Osteocyte (in vitro differentiated cells): Measurements from ENCODE around the gene POU3F1. TPM values are rescaled to one million over a fixed set of nuclear protein-coding genes. Genes with fewer than 3 reads are reported as not detected.

Experiments
- DNase-seq: peaks from one replicate; pipeline ENCODE4 v3.0.0; 2021; ENCODE audit warnings: mixed read lengths; ENCODE audit not compliant: unreplicated experiment; ENCODE audit errors: extremely low spot score
- H3K27ac Mint-ChIP-seq: one replicate; pipeline ENCODE4 v1.8.0; 2021; ENCODE audit warnings: mild to moderate bottlenecking, mixed read lengths; ENCODE audit not compliant: unreplicated experiment
- H3K27me3 Mint-ChIP-seq: one replicate; pipeline ENCODE4 v1.8.0; 2021; ENCODE audit warnings: mixed read lengths; ENCODE audit not compliant: unreplicated experiment
- H3K36me3 Mint-ChIP-seq: one replicate; pipeline ENCODE4 v1.8.0; 2021; ENCODE audit warnings: mixed read lengths; ENCODE audit not compliant: unreplicated experiment
- H3K4me1 Mint-ChIP-seq: one replicate; pipeline ENCODE4 v1.8.0; 2021; ENCODE audit warnings: mixed read lengths; ENCODE audit not compliant: unreplicated experiment
- H3K4me3 Mint-ChIP-seq: one replicate; pipeline ENCODE4 v1.8.0; 2021; ENCODE audit warnings: mild to moderate bottlenecking, moderate library complexity, mixed read lengths; ENCODE audit not compliant: unreplicated experiment
- H3K9me3 Mint-ChIP-seq: one replicate; pipeline ENCODE4 v1.8.0; 2021; ENCODE audit warnings: mixed read lengths; ENCODE audit not compliant: unreplicated experiment
- total RNA-seq: library from RNA; stranded (reverse); gene quantifications from 2 replicates; pipeline ENCODE4 v1.2.1, GENCODE V29; 2021
- TF ChIP-seq, protein P1 (sequence below): fragments of 200-600 bp; sonication (generic); IDR thresholded peaks from 2 replicates; pipeline ENCODE4 v1.5.0; 2021; ENCODE audit warnings: antibody characterized with exemption, mild to moderate bottlenecking, moderate library complexity

Gene POU3F1
- total RNA-seq, 1 donor from 2014 or later = 1.8 TPM

DNA sequence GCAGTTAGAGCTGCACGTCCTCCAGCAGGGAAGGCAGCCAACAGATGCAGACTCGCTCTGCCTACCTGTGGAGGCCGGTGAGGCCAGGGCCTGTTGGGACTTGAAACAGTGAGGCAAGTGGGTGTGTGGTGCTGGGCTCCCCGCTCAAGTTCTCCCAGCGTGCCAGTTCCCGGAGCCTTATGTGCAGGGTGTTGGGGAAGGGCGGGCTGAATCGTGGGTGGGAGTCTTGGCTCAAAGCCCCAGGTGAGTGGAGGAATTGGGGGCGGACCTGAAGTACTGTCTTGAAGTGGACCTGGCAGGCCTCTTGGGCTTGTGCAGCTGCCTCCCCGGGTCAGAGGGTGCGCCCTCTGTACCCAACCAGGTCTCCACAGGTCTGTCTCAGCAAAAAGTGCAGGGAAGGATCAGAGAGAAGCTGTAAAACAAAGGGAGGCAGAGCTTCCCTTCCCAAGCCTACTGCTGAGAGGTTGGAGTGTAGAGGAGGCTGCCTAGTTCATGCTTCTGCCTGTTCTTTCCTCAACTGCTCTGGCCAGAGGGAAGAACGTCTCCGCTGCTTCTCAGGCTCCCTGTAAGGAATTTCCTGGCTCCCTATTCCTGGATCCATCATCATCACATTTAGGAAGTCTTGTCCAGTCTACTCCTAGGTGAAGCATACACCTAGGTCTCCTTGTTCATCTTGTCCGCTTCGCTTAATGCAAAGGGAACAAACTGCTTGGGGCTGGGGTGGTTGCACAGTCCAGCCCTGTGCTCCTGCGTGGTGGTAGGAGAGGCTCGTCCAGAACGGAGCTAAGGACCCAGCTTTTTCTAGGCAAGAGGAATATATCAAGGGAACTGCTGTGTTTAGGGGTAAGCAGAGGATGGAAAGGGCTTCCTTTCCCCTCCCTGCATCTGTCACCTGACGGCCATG is 19.1 kb downstream of the POU3F1 start:
- H3K4me3 Mint-ChIP-seq = no peak overlapping the region
- no peaks in the 10 kb centered on the region for H3K9me3 Mint-ChIP-seq
- no peak for DNase-seq
- peaks cover 25% of the 10 kb centered on the region for H3K4me1 Mint-ChIP-seq
- H3K36me3 Mint-ChIP-seq = peaks cover 22% of the 10 kb centered on the region
- TF ChIP-seq, protein P1, sequence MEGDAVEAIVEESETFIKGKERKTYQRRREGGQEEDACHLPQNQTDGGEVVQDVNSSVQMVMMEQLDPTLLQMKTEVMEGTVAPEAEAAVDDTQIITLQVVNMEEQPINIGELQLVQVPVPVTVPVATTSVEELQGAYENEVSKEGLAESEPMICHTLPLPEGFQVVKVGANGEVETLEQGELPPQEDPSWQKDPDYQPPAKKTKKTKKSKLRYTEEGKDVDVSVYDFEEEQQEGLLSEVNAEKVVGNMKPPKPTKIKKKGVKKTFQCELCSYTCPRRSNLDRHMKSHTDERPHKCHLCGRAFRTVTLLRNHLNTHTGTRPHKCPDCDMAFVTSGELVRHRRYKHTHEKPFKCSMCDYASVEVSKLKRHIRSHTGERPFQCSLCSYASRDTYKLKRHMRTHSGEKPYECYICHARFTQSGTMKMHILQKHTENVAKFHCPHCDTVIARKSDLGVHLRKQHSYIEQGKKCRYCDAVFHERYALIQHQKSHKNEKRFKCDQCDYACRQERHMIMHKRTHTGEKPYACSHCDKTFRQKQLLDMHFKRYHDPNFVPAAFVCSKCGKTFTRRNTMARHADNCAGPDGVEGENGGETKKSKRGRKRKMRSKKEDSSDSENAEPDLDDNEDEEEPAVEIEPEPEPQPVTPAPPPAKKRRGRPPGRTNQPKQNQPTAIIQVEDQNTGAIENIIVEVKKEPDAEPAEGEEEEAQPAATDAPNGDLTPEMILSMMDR = no peak
- no peak overlapping the region for H3K27ac Mint-ChIP-seq
- H3K27me3 Mint-ChIP-seq = no peaks in the 10 kb centered on the region

DNA sequence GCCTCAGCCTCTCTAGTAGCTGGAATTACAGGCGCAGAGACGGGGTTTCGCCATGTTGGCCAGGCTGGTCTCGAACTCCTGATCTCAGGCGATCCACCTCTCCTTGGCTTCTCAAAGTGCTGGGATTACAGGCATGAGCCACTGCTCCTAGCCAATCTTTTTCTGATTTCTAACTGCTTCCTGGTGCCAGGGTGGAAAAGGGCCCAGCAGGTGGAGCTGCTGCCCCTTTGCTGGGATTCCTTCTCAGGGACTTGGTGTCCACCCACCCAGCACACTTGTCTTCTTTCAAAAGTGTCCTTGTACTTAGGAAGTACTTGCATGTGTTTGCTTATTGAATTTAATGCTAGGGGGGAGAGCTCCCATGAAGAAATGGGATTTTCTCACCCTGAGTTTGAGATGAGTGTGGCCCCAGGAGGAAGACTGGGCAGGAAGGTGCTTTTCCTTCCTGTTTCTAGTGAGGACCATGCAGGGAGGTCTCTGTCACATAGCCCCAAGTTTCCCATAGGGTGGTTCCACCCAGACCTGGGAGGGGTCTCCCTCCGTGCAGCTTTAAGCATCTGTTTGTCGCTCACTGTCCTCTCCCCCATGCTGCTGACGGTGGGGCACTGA is 19.9 kb downstream of the POU3F1 start:
- Mint-ChIP-seq H3K27me3 (no peaks in the 10 kb centered on the region), H3K27ac (no peak overlapping the region), H3K9me3 (no peaks in the 10 kb centered on the region), H3K4me1 (peaks cover 25% of the 10 kb centered on the region), H3K36me3 (peaks cover 27% of the 10 kb centered on the region), H3K4me3 (no peak overlapping the region)
- DNase-seq = no peak
- TF ChIP-seq, protein P1 = peak; percentile 81

DNA sequence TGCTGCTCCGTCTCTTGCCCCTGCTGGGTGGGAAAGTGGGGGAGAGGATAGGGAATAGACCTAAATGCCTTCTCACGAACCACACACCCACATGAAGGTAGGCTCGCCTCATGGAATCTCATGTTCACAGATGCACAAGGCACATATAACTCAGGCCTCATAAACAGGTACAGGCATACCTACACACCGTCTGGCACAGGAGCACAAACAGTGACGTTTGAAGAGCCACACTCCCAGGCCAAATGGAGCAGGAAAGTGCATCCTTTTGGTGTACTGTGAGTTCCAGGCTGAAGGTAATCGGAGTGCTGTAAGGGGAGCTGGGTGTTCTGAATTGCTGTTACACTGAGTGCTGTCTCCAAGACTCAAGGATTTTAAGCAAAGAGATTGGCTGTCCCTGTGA is 20.9 kb downstream of the POU3F1 start:
- H3K9me3 Mint-ChIP-seq = no peaks in the 10 kb centered on the region
- H3K27ac Mint-ChIP-seq = no peak overlapping the region
- DNase-seq = no peak
- TF ChIP-seq, protein P1 = no peak
- H3K27me3 Mint-ChIP-seq = no peaks in the 10 kb centered on the region
- peaks cover 25% of the 10 kb centered on the region for H3K4me1 Mint-ChIP-seq
- H3K36me3 Mint-ChIP-seq = peaks cover 28% of the 10 kb centered on the region
- H3K4me3 Mint-ChIP-seq = no peak overlapping the region

DNA sequence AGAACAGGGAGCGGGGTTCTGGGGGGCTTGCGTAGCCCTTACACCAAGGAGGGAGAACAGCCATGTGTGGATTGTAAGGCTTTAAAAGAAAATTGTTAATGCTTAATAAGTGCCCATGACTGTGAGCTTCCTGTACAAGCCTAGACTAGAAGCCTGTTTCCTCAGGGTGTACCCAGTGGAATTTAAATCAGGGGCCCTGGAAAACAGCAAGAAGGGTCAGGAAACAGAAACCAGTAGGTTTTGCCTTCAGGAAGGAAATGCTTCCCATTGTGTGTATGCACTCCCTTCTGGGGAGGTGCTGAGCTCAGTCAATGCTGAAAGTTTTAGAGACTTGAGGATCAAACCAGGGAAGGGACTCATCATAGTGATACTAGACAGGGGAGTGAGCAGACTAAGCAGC is 21.4 kb downstream of the POU3F1 start:
- Mint-ChIP-seq H3K27ac (no peak overlapping the region), H3K27me3 (no peaks in the 10 kb centered on the region), H3K4me3 (no peak overlapping the region), H3K4me1 (peaks cover 21% of the 10 kb centered on the region), H3K9me3 (no peaks in the 10 kb centered on the region), H3K36me3 (peaks cover 33% of the 10 kb centered on the region)
- no peak for DNase-seq
- TF ChIP-seq, protein P1 = no peak

DNA sequence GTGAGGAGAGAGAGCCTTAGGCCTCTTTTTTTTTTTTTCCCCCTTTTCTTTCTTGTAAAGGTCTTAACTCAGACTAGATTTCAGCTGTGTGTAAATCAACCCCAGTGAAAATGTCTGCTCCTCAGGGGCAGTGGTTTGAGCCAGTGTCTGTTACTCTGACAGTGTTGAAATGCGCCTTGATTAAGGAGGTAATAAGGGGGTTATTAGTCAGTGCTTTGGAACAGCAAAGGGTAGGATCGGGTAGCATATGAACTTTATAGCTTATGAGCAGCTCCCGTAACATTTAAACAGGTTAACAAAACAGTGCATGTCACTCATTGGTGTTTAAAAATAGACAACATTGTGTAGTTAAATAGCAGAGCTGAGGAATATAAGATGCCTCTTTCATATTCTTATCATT is 23.8 kb downstream of the POU3F1 start:
- Mint-ChIP-seq H3K4me3 (no peak overlapping the region), H3K27ac (no peak overlapping the region), H3K36me3 (peaks cover 48% of the 10 kb centered on the region), H3K27me3 (no peaks in the 10 kb centered on the region), H3K9me3 (no peaks in the 10 kb centered on the region), H3K4me1 (peaks cover 3% of the 10 kb centered on the region)
- TF ChIP-seq, protein P1 = no peak
- no peak for DNase-seq
